RCC 7860 (cell line): ENCODE results near the gene EPN3.

Experiments
- DNase-seq: peaks from one replicate; pipeline ENCODE4 v3.0.0-alpha.2; 2015; ENCODE audit warnings: low spot score
- FAIRE-seq: peaks from 2 replicates; lab custom pipeline; 2012; peaks lifted over from hg19 to GRCh38; lab: Jason Lieb, UNC

EPN3 gene

GRCh38 chr17:50533720-50534148, 1.2 kb downstream of the EPN3 start:
- no peak for DNase-seq

GRCh38 chr17:50534222-50534978, 1.9 kb downstream of the EPN3 start:
- DNase-seq, result peak; percentile 16
- no peak for FAIRE-seq

More at GRCh38 chr17:50533720-50534148, 1.2 kb downstream of the EPN3 start:
- no peak for FAIRE-seq

GRCh38 chr17:50534979-50535326, 2.4 kb downstream of the EPN3 start:
- FAIRE-seq, result no peak
- no peak for DNase-seq

- DNase-seq (no peak), FAIRE-seq (no peak)
Measured at GRCh38 chr17:50535407-50535806, 2.9 kb downstream of the EPN3 start.

GRCh38 chr17:50536683-50537646, 4.4 kb downstream of the EPN3 start:
- FAIRE-seq (no peak), DNase-seq (no peak)

- DNase-seq (no peak), FAIRE-seq (no peak)
Measured at GRCh38 chr17:50537721-50538548, 5.4 kb downstream of the EPN3 start.

- DNase-seq, result no peak
- no peak for FAIRE-seq
Measured at GRCh38 chr17:50538549-50539410, 6.2 kb downstream of the EPN3 start.

GRCh38 chr17:50539762-50540559, 7.4 kb downstream of the EPN3 start:
- no peak for DNase-seq
- no peak for FAIRE-seq

- no peak for DNase-seq
- no peak for FAIRE-seq
Measured at GRCh38 chr17:50540560-50541401, 8.2 kb downstream of the EPN3 start.

- FAIRE-seq (no peak), DNase-seq (no peak)
Measured at GRCh38 chr17:50541402-50541715, 8.8 kb downstream of the EPN3 start.

GRCh38 chr17:50541716-50542688, 9.5 kb downstream of the EPN3 start:
- FAIRE-seq, result no peak
- peak; percentile 52 for DNase-seq

GRCh38 chr17:50542795-50543774, 10.6 kb downstream of the EPN3 start:
- no peak for FAIRE-seq
- DNase-seq, result no peak

- DNase-seq (no peak), FAIRE-seq (no peak)
Measured at GRCh38 chr17:50544516-50544915, 12.0 kb downstream of the EPN3 start.

GRCh38 chr17:50545311-50545710, 12.8 kb downstream of the EPN3 start:
- FAIRE-seq, result no peak

GRCh38 chr17:50546701-50547034, 14.1 kb downstream of the EPN3 start:
- DNase-seq (no peak), FAIRE-seq (no peak)

More at GRCh38 chr17:50545311-50545710, 12.8 kb downstream of the EPN3 start:
- no peak for DNase-seq

GRCh38 chr17:50547035-50547735, 14.7 kb downstream of the EPN3 start, which contains the start of gene SPATA20:
SPATA20 (plus strand) TSS chr17:50547174; CDS start chr17:50547209, 35 bp downstream.
- DNase-seq, result peak; percentile 80
- FAIRE-seq, result peak; percentile 4
